Parathyroid adenoma (tissue), 2 donors: ENCODE measurements around the gene STK17A.

Experiments used
- H2AFZ ChIP-seq: fragments of 300-600 bp; sonication (generic); one replicate; pipeline ENCODE4 v1.7.0; 2017; ENCODE audit warnings: antibody characterized with exemption, mild to moderate bottlenecking
- H3K27ac ChIP-seq: fragments of 300-600 bp; sonication (generic); one replicate; pipeline ENCODE4 v1.7.0; 2017
- H3K27me3 ChIP-seq: fragments of 300-600 bp; sonication (generic); one replicate; pipeline ENCODE4 v1.7.0; 2017; ENCODE audit warnings: low read length; ENCODE audit not compliant: control insufficient read depth, insufficient read depth
- H3K36me3 ChIP-seq: fragments of 300-600 bp; sonication (generic); one replicate; pipeline ENCODE4 v1.7.0; 2017; ENCODE audit warnings: low read length; ENCODE audit not compliant: control insufficient read depth, insufficient read depth
- H3K4me1 ChIP-seq: fragments of 300-600 bp; sonication (generic); one replicate; pipeline ENCODE4 v1.7.0; 2017; ENCODE audit warnings: control low read depth
- H3K4me2 ChIP-seq: fragments of 300-600 bp; sonication (generic); one replicate; pipeline ENCODE4 v1.7.0; 2017; ENCODE audit warnings: low read length
- H3K4me3 ChIP-seq: fragments of 300-600 bp; sonication (generic); one replicate; pipeline ENCODE4 v1.7.0; 2017; ENCODE audit warnings: low read depth, low read length
- H3K79me2 ChIP-seq: fragments of 300-600 bp; sonication (generic); one replicate; pipeline ENCODE4 v1.7.0; 2017; ENCODE audit warnings: control low read depth
- H3K9ac ChIP-seq: fragments of 300-600 bp; sonication (generic); one replicate; pipeline ENCODE4 v1.7.0; 2017; ENCODE audit warnings: mild to moderate bottlenecking
- H3K9me3 ChIP-seq: fragments of 300-600 bp; sonication (generic); one replicate; pipeline ENCODE4 v1.7.0; 2017; ENCODE audit warnings: low read length; ENCODE audit not compliant: control insufficient read depth
- CTCF ChIP-seq: fragments of 300-600 bp; sonication (generic); IDR thresholded peaks from one replicate; pipeline ENCODE4 v1.7.0; 2017; ENCODE audit warnings: antibody characterized with exemption, mild to moderate bottlenecking
- donor health status: primary hyperparathyroidism.

STK17A gene

GRCh38 chr7:43637114-43637806 lies 54.4 kb downstream of the STK17A start:
- Histone ChIP-seq H2AFZ (no peak overlapping the region), H3K79me2 (no peaks in the 10 kb centered on the region), H3K4me3 (no peak overlapping the region), H3K4me2 (no peak overlapping the region), H3K27ac (no peak overlapping the region), H3K9me3 (no peaks in the 10 kb centered on the region), H3K9ac (no peak overlapping the region), H3K36me3 (no peaks in the 10 kb centered on the region), H3K27me3 (no peaks in the 10 kb centered on the region), H3K4me1 (no peaks in the 10 kb centered on the region)
- TF ChIP-seq CTCF = no peak

- Histone ChIP-seq H3K9me3 (no peaks in the 10 kb centered on the region), H3K4me2 (no peak overlapping the region), H2AFZ (no peak overlapping the region), H3K36me3 (no peaks in the 10 kb centered on the region), H3K4me3 (no peak overlapping the region), H3K4me1 (no peaks in the 10 kb centered on the region), H3K79me2 (no peaks in the 10 kb centered on the region), H3K27ac (peak overlapping the region; percentile 50), H3K27me3 (no peaks in the 10 kb centered on the region), H3K9ac (no peak overlapping the region)
- TF ChIP-seq CTCF = no peak
These were observed 57.1 kb downstream of the STK17A start for GRCh38 chr7:43639858-43640491.

GRCh38 chr7:43640679-43641078 lies 57.8 kb downstream of the STK17A start:
- no peak overlapping the region for H3K4me3 ChIP-seq
- H3K9me3 ChIP-seq = no peaks in the 10 kb centered on the region
- no peak overlapping the region for H2AFZ ChIP-seq
- H3K9ac ChIP-seq = no peak overlapping the region
- no peak overlapping the region for H3K4me2 ChIP-seq
- H3K36me3 ChIP-seq = no peaks in the 10 kb centered on the region
- H3K4me1 ChIP-seq = no peaks in the 10 kb centered on the region
- no peaks in the 10 kb centered on the region for H3K79me2 ChIP-seq
- no peak for TF ChIP-seq CTCF
- peak overlapping the region; percentile 50 for H3K27ac ChIP-seq
- no peaks in the 10 kb centered on the region for H3K27me3 ChIP-seq

GRCh38 chr7:43642897-43643630 lies 60.2 kb downstream of the STK17A start:
- Histone ChIP-seq H3K4me2 (no peak overlapping the region), H3K36me3 (no peaks in the 10 kb centered on the region), H3K27me3 (no peaks in the 10 kb centered on the region), H3K9ac (no peak overlapping the region), H3K4me1 (no peaks in the 10 kb centered on the region), H3K4me3 (no peak overlapping the region), H3K79me2 (no peaks in the 10 kb centered on the region), H3K27ac (no peak overlapping the region), H3K9me3 (no peaks in the 10 kb centered on the region), H2AFZ (no peak overlapping the region)
- no peak for TF ChIP-seq CTCF
